K562 (cell line): ENCODE measurements around the gene SLC32A1. TPM values are rescaled to one million over a fixed set of nuclear protein-coding genes. Genes with fewer than 3 reads are reported as not detected.
A peak's percentile ranks its signal among the peaks of the same experiment; 100 is the strongest.

Experiments
- NEUROD1 ChIP-seq: fragments of 150-350 bp; IDR thresholded peaks from 2 replicates; pipeline ENCODE4 v1.6.1; 2014; ENCODE audit warnings: borderline replicate concordance, low read length, low read depth; ENCODE audit not compliant: partially characterized antibody
- NR2C2 ChIP-seq, 2 experiments: fragments of 200-800 bp in 1 of 2; sonication (Bioruptor generic) in 1 of 2; sonication (generic) in 1 of 2; formaldehyde crosslinking in 1 of 2; IDR thresholded peaks; 2 replicates each; pipeline versions ENCODE4 v1.6.1 to v1.8.0; 2016 to 2022; ENCODE audit warnings: mild to moderate bottlenecking in 1 of 2, missing compliant biosample characterization in 1 of 2, missing genetic modification characterization in 1 of 2, missing genetic modification reagents in 1 of 2
- NR3C1 ChIP-seq: sonication (generic); formaldehyde crosslinking; IDR thresholded peaks from 2 replicates; pipeline ENCODE4 v1.8.1; 2022; ENCODE audit warnings: missing genetic modification reagents
- TRIM24 ChIP-seq, 2 experiments: fragments of 450-650 bp; IDR thresholded peaks; 2 replicates each; pipeline ENCODE4 v1.6.1; 2016
- ZNF583 ChIP-seq: fragments of 250-450 bp; sonication (Bioruptor Pico); IDR thresholded peaks from 2 replicates; pipeline ENCODE4 v1.4.0; 2020
- polyA plus RNA-seq, 8 experiments: library from polyadenylated mRNA; depleted of rRNA in 4 of 8; stranded (reverse) in 5 of 8; unstranded in 3 of 8; fragments of >200 nt; fragmentation: Nextera tagmentation in 2 of 8; fragmentation: Illumina TruSeq in 1 of 8; extraction: Ambion mirVana in 2 of 8; extraction: Trizol in 1 of 8; gene quantifications; 2 replicates each; pipeline versions ENCODE4 v1.2.1 to v1.2.3, GENCODE V29; 2011 to 2014; ENCODE audit warnings: inconsistent platforms in 1 of 8, missing spikeins in 1 of 8
- total RNA-seq, 7 experiments: library from RNA; depleted of rRNA in 6 of 7; stranded (reverse); fragments of >200 nt in 6 of 7; fragmentation: Illumina TruSeq in 2 of 7; extraction: Trizol in 2 of 7; gene quantifications; 2 replicates each; pipeline versions ENCODE4 v1.2.1 to v1.2.3, GENCODE V29; 2011 to 2021; ENCODE audit warnings: low replicate concordance in 1 of 7
- TF ChIP-seq, protein P1 (sequence below): sonication (generic); formaldehyde crosslinking; IDR thresholded peaks from 2 replicates; pipeline ENCODE4 v1.8.1; 2023; ENCODE audit warnings: mild to moderate bottlenecking, missing genetic modification reagents
- TF ChIP-seq, protein P2 (sequence below): sonication (generic); formaldehyde crosslinking; IDR thresholded peaks from 2 replicates; pipeline ENCODE4 v1.8.0; 2023; ENCODE audit warnings: mild to moderate bottlenecking, missing genetic modification reagents
- TF ChIP-seq, protein P3 (sequence below): fragments of 200-600 bp; sonication (generic); IDR thresholded peaks from one replicate; pipeline ENCODE4 v1.6.1; 2012; ENCODE audit warnings: mild to moderate bottlenecking, low read depth, low read length, inconsistent platforms

SLC32A1 gene
- total and polyA plus RNA-seq, 9 of the 15 experiments (the other 6 are each of a cell fraction or from before 2014, with no cell fraction given), result not detected

DNA sequence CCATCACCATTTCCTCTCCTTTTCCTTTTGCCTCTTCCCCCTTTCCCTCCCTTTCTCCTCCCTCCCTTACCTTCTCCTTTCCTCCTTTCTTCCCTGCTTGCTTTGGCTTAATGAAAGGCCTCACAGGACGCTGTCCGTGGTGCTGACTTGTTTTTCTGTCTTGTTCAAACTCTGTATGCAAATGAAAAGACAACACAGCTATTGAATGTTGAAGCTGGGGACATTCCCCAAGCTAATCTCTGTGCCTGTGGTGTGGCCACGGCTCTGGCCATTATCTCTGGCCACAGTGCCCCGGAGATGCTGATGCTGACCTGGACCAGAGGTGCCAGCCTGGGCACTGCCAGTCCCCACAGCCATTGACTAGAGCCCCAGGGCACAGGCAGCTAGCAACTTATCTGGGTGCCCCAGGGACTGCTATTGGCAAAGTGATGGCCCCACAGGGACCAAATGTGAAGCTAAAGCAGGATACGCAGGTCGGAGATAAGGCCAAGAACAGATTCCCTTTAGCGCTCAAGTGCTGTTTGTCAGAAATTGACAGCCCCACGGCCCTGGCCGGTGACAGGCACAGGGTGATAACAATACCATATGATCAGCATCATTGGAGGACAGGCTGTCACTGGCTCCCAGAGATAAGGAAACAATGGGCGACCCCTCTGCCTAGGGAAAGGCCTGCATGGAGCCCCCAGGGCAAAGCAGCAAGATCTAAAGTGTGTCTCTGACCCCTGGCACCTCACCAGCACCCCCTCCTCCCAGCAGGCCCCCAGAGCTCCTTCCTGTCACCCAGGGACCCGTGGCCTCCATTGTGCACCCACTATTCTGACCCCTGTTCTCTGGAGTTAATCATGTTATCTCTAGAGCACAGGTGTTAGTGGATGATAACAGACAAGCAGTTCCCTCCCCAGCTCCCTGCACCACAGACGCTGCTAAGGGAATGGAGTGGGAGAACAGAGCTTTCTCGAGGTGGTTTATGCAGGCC, 31.6 kb upstream of the SLC32A1 start (continued):
- TF ChIP-seq, protein P1, sequence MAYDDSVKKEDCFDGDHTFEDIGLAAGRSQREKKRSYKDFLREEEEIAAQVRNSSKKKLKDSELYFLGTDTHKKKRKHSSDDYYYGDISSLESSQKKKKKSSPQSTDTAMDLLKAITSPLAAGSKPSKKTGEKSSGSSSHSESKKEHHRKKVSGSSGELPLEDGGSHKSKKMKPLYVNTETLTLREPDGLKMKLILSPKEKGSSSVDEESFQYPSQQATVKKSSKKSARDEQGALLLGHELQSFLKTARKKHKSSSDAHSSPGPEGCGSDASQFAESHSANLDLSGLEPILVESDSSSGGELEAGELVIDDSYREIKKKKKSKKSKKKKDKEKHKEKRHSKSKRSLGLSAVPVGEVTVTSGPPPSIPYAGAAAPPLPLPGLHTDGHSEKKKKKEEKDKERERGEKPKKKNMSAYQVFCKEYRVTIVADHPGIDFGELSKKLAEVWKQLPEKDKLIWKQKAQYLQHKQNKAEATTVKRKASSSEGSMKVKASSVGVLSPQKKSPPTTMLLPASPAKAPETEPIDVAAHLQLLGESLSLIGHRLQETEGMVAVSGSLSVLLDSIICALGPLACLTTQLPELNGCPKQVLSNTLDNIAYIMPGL (CRISPR knock-in tag), result no peak
- peak; percentile 80; the same call in 1 of the 2 replicates for TF ChIP-seq NR3C1 (CRISPR knock-in tag)
- TF ChIP-seq, protein P2, sequence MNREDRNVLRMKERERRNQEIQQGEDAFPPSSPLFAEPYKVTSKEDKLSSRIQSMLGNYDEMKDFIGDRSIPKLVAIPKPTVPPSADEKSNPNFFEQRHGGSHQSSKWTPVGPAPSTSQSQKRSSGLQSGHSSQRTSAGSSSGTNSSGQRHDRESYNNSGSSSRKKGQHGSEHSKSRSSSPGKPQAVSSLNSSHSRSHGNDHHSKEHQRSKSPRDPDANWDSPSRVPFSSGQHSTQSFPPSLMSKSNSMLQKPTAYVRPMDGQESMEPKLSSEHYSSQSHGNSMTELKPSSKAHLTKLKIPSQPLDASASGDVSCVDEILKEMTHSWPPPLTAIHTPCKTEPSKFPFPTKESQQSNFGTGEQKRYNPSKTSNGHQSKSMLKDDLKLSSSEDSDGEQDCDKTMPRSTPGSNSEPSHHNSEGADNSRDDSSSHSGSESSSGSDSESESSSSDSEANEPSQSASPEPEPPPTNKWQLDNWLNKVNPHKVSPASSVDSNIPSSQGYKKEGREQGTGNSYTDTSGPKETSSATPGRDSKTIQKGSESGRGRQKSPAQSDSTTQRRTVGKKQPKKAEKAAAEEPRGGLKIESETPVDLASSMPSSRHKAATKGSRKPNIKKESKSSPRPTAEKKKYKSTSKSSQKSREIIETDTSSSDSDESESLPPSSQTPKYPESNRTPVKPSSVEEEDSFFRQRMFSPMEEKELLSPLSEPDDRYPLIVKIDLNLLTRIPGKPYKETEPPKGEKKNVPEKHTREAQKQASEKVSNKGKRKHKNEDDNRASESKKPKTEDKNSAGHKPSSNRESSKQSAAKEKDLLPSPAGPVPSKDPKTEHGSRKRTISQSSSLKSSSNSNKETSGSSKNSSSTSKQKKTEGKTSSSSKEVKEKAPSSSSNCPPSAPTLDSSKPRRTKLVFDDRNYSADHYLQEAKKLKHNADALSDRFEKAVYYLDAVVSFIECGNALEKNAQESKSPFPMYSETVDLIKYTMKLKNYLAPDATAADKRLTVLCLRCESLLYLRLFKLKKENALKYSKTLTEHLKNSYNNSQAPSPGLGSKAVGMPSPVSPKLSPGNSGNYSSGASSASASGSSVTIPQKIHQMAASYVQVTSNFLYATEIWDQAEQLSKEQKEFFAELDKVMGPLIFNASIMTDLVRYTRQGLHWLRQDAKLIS (CRISPR knock-in tag), result no peak
- 0 out of 2 replicates have a peak, but pooled peaks have one; percentile 9 for TF ChIP-seq ZNF583 (CRISPR knock-in tag)
- TF ChIP-seq NEUROD1, result peak; percentile 17
- TF ChIP-seq NR2C2 (CRISPR knock-in tag; IDR thresholded peaks at IDR 0.05), result peak; percentile 72; the same call in 1 of the 2 replicates
- no peak; the same call in 1 of the 2 replicates for TF ChIP-seq NR2C2 (tag; IDR thresholded peaks at IDR 0.05)
- TF ChIP-seq, protein P3, sequence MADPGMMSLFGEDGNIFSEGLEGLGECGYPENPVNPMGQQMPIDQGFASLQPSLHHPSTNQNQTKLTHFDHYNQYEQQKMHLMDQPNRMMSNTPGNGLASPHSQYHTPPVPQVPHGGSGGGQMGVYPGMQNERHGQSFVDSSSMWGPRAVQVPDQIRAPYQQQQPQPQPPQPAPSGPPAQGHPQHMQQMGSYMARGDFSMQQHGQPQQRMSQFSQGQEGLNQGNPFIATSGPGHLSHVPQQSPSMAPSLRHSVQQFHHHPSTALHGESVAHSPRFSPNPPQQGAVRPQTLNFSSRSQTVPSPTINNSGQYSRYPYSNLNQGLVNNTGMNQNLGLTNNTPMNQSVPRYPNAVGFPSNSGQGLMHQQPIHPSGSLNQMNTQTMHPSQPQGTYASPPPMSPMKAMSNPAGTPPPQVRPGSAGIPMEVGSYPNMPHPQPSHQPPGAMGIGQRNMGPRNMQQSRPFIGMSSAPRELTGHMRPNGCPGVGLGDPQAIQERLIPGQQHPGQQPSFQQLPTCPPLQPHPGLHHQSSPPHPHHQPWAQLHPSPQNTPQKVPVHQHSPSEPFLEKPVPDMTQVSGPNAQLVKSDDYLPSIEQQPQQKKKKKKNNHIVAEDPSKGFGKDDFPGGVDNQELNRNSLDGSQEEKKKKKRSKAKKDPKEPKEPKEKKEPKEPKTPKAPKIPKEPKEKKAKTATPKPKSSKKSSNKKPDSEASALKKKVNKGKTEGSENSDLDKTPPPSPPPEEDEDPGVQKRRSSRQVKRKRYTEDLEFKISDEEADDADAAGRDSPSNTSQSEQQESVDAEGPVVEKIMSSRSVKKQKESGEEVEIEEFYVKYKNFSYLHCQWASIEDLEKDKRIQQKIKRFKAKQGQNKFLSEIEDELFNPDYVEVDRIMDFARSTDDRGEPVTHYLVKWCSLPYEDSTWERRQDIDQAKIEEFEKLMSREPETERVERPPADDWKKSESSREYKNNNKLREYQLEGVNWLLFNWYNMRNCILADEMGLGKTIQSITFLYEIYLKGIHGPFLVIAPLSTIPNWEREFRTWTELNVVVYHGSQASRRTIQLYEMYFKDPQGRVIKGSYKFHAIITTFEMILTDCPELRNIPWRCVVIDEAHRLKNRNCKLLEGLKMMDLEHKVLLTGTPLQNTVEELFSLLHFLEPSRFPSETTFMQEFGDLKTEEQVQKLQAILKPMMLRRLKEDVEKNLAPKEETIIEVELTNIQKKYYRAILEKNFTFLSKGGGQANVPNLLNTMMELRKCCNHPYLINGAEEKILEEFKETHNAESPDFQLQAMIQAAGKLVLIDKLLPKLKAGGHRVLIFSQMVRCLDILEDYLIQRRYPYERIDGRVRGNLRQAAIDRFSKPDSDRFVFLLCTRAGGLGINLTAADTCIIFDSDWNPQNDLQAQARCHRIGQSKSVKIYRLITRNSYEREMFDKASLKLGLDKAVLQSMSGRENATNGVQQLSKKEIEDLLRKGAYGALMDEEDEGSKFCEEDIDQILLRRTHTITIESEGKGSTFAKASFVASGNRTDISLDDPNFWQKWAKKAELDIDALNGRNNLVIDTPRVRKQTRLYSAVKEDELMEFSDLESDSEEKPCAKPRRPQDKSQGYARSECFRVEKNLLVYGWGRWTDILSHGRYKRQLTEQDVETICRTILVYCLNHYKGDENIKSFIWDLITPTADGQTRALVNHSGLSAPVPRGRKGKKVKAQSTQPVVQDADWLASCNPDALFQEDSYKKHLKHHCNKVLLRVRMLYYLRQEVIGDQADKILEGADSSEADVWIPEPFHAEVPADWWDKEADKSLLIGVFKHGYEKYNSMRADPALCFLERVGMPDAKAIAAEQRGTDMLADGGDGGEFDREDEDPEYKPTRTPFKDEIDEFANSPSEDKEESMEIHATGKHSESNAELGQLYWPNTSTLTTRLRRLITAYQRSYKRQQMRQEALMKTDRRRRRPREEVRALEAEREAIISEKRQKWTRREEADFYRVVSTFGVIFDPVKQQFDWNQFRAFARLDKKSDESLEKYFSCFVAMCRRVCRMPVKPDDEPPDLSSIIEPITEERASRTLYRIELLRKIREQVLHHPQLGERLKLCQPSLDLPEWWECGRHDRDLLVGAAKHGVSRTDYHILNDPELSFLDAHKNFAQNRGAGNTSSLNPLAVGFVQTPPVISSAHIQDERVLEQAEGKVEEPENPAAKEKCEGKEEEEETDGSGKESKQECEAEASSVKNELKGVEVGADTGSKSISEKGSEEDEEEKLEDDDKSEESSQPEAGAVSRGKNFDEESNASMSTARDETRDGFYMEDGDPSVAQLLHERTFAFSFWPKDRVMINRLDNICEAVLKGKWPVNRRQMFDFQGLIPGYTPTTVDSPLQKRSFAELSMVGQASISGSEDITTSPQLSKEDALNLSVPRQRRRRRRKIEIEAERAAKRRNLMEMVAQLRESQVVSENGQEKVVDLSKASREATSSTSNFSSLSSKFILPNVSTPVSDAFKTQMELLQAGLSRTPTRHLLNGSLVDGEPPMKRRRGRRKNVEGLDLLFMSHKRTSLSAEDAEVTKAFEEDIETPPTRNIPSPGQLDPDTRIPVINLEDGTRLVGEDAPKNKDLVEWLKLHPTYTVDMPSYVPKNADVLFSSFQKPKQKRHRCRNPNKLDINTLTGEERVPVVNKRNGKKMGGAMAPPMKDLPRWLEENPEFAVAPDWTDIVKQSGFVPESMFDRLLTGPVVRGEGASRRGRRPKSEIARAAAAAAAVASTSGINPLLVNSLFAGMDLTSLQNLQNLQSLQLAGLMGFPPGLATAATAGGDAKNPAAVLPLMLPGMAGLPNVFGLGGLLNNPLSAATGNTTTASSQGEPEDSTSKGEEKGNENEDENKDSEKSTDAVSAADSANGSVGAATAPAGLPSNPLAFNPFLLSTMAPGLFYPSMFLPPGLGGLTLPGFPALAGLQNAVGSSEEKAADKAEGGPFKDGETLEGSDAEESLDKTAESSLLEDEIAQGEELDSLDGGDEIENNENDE, result no peak
- TF ChIP-seq TRIM24 (IDR thresholded peaks at IDR 0.05), result peak in 1 of 2 experiments; percentile 58; a peak in 3 of 4 replicates
